SK-N-SH (cell line): Measurements from ENCODE around the gene GSE1. TPM values are rescaled to one million over a fixed set of nuclear protein-coding genes. Genes with fewer than 3 reads are reported as not detected.
A peak's percentile ranks its signal among the peaks of the same experiment; 100 is the strongest.

ENCODE experiments used
- CTCF ChIA-PET: fragments of 300-600, 350-600 bp; formaldehyde crosslinking; extraction: SDS; loops from one replicate; lab custom pipeline; 2021; lab: Yijun Ruan, JAX
- POLR2A ChIA-PET: fragments of 350-600 bp; sonication (Branson Sonifier 250); formaldehyde crosslinking; extraction: SDS; loops from one replicate; lab custom pipeline; 2020; ENCODE audit warnings: antibody characterized with exemption, inconsistent platforms; lab: Yijun Ruan, JAX
- DNase-seq: peaks from one replicate; pipeline ENCODE4 v3.0.0; 2012
- H2AFZ ChIP-seq: fragments of 200-600 bp; sonication (generic); 2 replicates; pipeline ENCODE4 v1.8.1; 2016; ENCODE audit warnings: antibody characterized with exemption, mild to moderate bottlenecking, low read depth
- H3F3A ChIP-seq: fragments of 200-600 bp; sonication (generic); replicated peaks from 2 replicates; pipeline ENCODE3; 2016; ENCODE audit warnings: antibody characterized with exemption, mild to moderate bottlenecking; ENCODE audit not compliant: insufficient read depth
- H3K27ac ChIP-seq, 2 experiments: fragments of 200-500 bp in 1 of 2; fragments of 200-600 bp in 1 of 2; sonication (Bioruptor generic) in 1 of 2; sonication (generic), shearing (Covaris generic) in 1 of 2; 2 replicates each; pipeline versions ENCODE4 v1.5.1 to v1.6.1; 2014 to 2016; ENCODE audit warnings: low read depth in 2 of 2, inconsistent platforms in 1 of 2, low read length in 1 of 2, mild to moderate bottlenecking in 1 of 2, mixed read lengths in 1 of 2
- H3K27me3 ChIP-seq: fragments of 200-600 bp; sonication (generic), shearing (Covaris generic); 2 replicates; pipeline ENCODE4 v1.6.1; 2016; ENCODE audit warnings: mixed run types; ENCODE audit not compliant: insufficient read depth
- H3K36me3 ChIP-seq, 2 experiments: fragments of 200-500 bp in 1 of 2; fragments of 200-600 bp in 1 of 2; sonication (Bioruptor generic) in 1 of 2; sonication (generic) in 1 of 2; replicated peaks in 1 of 2; 2 replicates each; pipeline versions ENCODE3 to v1.5.1; 2014 to 2016; ENCODE audit warnings: low read length in 1 of 2, mild to moderate bottlenecking in 1 of 2; ENCODE audit not compliant: insufficient read depth in 2 of 2, control insufficient read depth in 1 of 2
- H3K4me1 ChIP-seq, 2 experiments: fragments of 200-500 bp in 1 of 2; fragments of 200-600 bp in 1 of 2; sonication (Bioruptor generic) in 1 of 2; sonication (generic), shearing (Covaris generic) in 1 of 2; 2 replicates each; pipeline versions ENCODE4 v1.5.1 to v1.6.1; 2014 to 2016; ENCODE audit warnings: low read depth in 1 of 2, low read length in 1 of 2, mixed run types in 1 of 2; ENCODE audit not compliant: insufficient read depth in 2 of 2, control insufficient read depth in 1 of 2
- H3K4me2 ChIP-seq: fragments of 200-600 bp; sonication (generic), shearing (Covaris generic); 2 replicates; pipeline ENCODE4 v1.6.1; 2017; ENCODE audit warnings: mixed run types
- H3K4me3 ChIP-seq, 2 experiments: fragments of 200-500 bp in 1 of 2; fragments of 200-600 bp in 1 of 2; sonication (Bioruptor generic) in 1 of 2; sonication (generic), shearing (Covaris generic) in 1 of 2; 2 replicates each; pipeline versions ENCODE4 v1.5.1 to v1.8.1; 2014 to 2016; ENCODE audit warnings: low read depth in 2 of 2, inconsistent platforms in 1 of 2, low read length in 1 of 2, mild to moderate bottlenecking in 1 of 2, mixed read lengths in 1 of 2, moderate library complexity in 1 of 2
- H3K79me2 ChIP-seq: fragments of 200-600 bp; sonication (generic); 2 replicates; pipeline ENCODE4 v1.8.1; 2017; ENCODE audit warnings: mild to moderate bottlenecking; ENCODE audit not compliant: insufficient read depth
- H3K9ac ChIP-seq: fragments of 200-600 bp; sonication (generic); 2 replicates; pipeline ENCODE4 v1.6.1; 2017; ENCODE audit warnings: mixed run types
- H3K9me2 ChIP-seq: fragments of 200-600 bp; sonication (generic); 2 replicates; pipeline ENCODE4 v1.6.1; 2017; ENCODE audit warnings: mixed run types
- H3K9me3 ChIP-seq: fragments of 200-600 bp; sonication (generic); 2 replicates; pipeline ENCODE4 v1.6.1; 2017; ENCODE audit warnings: mixed run types, mild to moderate bottlenecking, moderate library complexity
- H4K20me1 ChIP-seq: fragments of 200-600 bp; sonication (generic); 2 replicates; pipeline ENCODE4 v1.6.1; 2017; ENCODE audit warnings: mild to moderate bottlenecking, mixed run types; ENCODE audit not compliant: insufficient read depth
- CHD2 ChIP-seq: fragments of 150-350 bp; IDR thresholded peaks from 2 replicates; pipeline ENCODE4 v1.6.1; 2018; ENCODE audit warnings: low read length; ENCODE audit not compliant: partially characterized antibody
- CTCF ChIP-seq: fragments of 200-600 bp; sonication (generic); IDR thresholded peaks from 2 replicates; pipeline ENCODE4 v1.6.1; 2017; ENCODE audit warnings: antibody characterized with exemption, mild to moderate bottlenecking, moderate library complexity
- EP300 ChIP-seq, 2 experiments: IDR thresholded peaks; 2 replicates each; pipeline versions ENCODE4 v1.4.0 to v1.6.1; 2012; ENCODE audit warnings: borderline replicate concordance in 1 of 2, low read depth in 1 of 2, low read length in 1 of 2
- FOSL2 ChIP-seq: IDR thresholded peaks from 2 replicates; pipeline ENCODE4 v1.4.0; 2012; ENCODE audit warnings: low read depth, mild to moderate bottlenecking, moderate library complexity, borderline replicate concordance
- FOXM1 ChIP-seq: IDR thresholded peaks from 2 replicates; pipeline ENCODE4 v1.4.0; 2012; ENCODE audit warnings: low read depth, mild to moderate bottlenecking
- JUND ChIP-seq: IDR thresholded peaks from 2 replicates; pipeline ENCODE4 v1.4.0; 2012
- MAX ChIP-seq: IDR thresholded peaks from 2 replicates; pipeline ENCODE4 v1.4.0; 2012; ENCODE audit warnings: low read depth
- MEF2A ChIP-seq: IDR thresholded peaks from 2 replicates; pipeline ENCODE4 v1.4.0; 2012; ENCODE audit warnings: low read depth, borderline replicate concordance
- MXI1 ChIP-seq: IDR thresholded peaks from 2 replicates; pipeline ENCODE4 v1.6.1; 2012; ENCODE audit warnings: mild to moderate bottlenecking, low read depth, low read length, improper control_type of control experiment
- NFIC ChIP-seq: IDR thresholded peaks from 2 replicates; pipeline ENCODE4 v1.4.0; 2012; ENCODE audit warnings: borderline replicate concordance
- NRF1 ChIP-seq: IDR thresholded peaks from 2 replicates; pipeline ENCODE4 v1.6.1; 2012; ENCODE audit warnings: low read depth, mild to moderate bottlenecking, low read length
- POLR2AphosphoS5 ChIP-seq: IDR thresholded peaks from 2 replicates; pipeline ENCODE4 v1.6.1; 2012; ENCODE audit warnings: low read depth, low read length
- RCOR1 ChIP-seq: fragments of 150-350 bp; IDR thresholded peaks from 2 replicates; pipeline ENCODE4 v1.6.1; 2017; ENCODE audit warnings: antibody characterized with exemption, low read length
- RXRA ChIP-seq: IDR thresholded peaks from 2 replicates; pipeline ENCODE4 v1.4.0; 2012; ENCODE audit warnings: low read depth, mild to moderate bottlenecking, borderline replicate concordance
- SMC3 ChIP-seq: IDR thresholded peaks from 2 replicates; pipeline ENCODE4 v1.6.1; 2012; ENCODE audit warnings: low read depth, low read length, improper control_type of control experiment
- TAF1 ChIP-seq: IDR thresholded peaks from 2 replicates; pipeline ENCODE4 v1.6.1; 2012; ENCODE audit warnings: low read depth, mild to moderate bottlenecking, low read length, moderate library complexity, borderline replicate concordance
- USF2 ChIP-seq: fragments of 150-350 bp; IDR thresholded peaks from 2 replicates; pipeline ENCODE4 v1.6.1; 2017; ENCODE audit warnings: antibody characterized with exemption, low read length, low read depth, borderline replicate concordance
- ZBTB33 ChIP-seq: IDR thresholded peaks from 2 replicates; pipeline ENCODE4 v1.4.0; 2012; ENCODE audit warnings: low read depth, borderline replicate concordance
- WGBS: methylation state at CpG from one replicate; pipeline ENCODE4 v1.1.6; 2017; ENCODE audit warnings: low lambda C conversion rate; 5-methylcytosine and 5-hydroxymethylcytosine counted together
- polyA plus RNA-seq, 3 experiments: library from polyadenylated mRNA; depleted of rRNA; stranded (reverse); fragments of >200 nt; gene quantifications; 2 replicates each; pipeline ENCODE4 v1.2.3, GENCODE V29; 2012

GSE1 gene
- polyA plus RNA-seq, 1 of the 3 experiments (the other 2 are of a cell fraction): 26.5 TPM

- peaks cover 14% of the 10 kb centered on the region for H3F3A ChIP-seq
- H3K9ac ChIP-seq: no peak overlapping the region
- ChIA-PET CTCF (interaction anchor here (0.8 to 7.9 kb wide), 6 partner anchors 18 to 229 kb away, joined by 3 to 91 read pairs (median 6); partner anchors contain the start of gene GINS2), POLR2A (no interaction called here)
- no peak overlapping the region for H3K27ac ChIP-seq
- no peaks in the 10 kb centered on the region for H3K9me3 ChIP-seq
- H3K27me3 ChIP-seq: no peaks in the 10 kb centered on the region
- H3K9me2 ChIP-seq: no peaks in the 10 kb centered on the region
- H2AFZ ChIP-seq: no peak overlapping the region
- no peak overlapping the region for H3K4me3 ChIP-seq
- TF ChIP-seq NFIC: no peak
- no peak for TF ChIP-seq FOXM1
- TF ChIP-seq MXI1: no peak
- no peak for TF ChIP-seq MAX
- TF ChIP-seq FOSL2: no peak
- TF ChIP-seq SMC3: no peak
- no peak for TF ChIP-seq TAF1
- TF ChIP-seq ZBTB33: no peak
- no peak for TF ChIP-seq CTCF
- peaks cover 7 to 75% of the 10 kb centered on the region in 2 experiments for H3K36me3 ChIP-seq
- H3K4me2 ChIP-seq: no peak overlapping the region
- WGBS: 97% methylated on average over 11 of the region's 21 CpGs
- peaks cover 5 to 40% of the 10 kb centered on the region in 2 experiments; a peak in 3 of 4 replicates for H3K4me1 ChIP-seq
- DNase-seq: no peak
- peaks cover 3% of the 10 kb centered on the region; the same call in 1 of the 2 replicates for H3K79me2 ChIP-seq
- peaks cover 31% of the 10 kb centered on the region for H4K20me1 ChIP-seq
Observed at GRCh38 chr16:85657267-85657650, 44.1 kb downstream of the GSE1 start.

- no peaks in the 10 kb centered on the region for H3K9me2 ChIP-seq
- POLR2A ChIA-PET: no interaction called here
- H3K27me3 ChIP-seq: no peaks in the 10 kb centered on the region
- no peak overlapping the region for H3K4me2 ChIP-seq
- H3K4me3 ChIP-seq: no peak overlapping the region
- DNase-seq: no peak
- peaks cover 5 to 40% of the 10 kb centered on the region in 2 experiments; a peak in 3 of 4 replicates for H3K4me1 ChIP-seq
- peaks cover 3% of the 10 kb centered on the region; the same call in 1 of the 2 replicates for H3K79me2 ChIP-seq
- 88% methylated on average over 3 of the region's 3 CpGs for WGBS
- peaks cover 7 to 83% of the 10 kb centered on the region in 2 experiments for H3K36me3 ChIP-seq
- no peaks in the 10 kb centered on the region for H3K9me3 ChIP-seq
- peaks cover 25% of the 10 kb centered on the region for H4K20me1 ChIP-seq
- H3K9ac ChIP-seq: no peak overlapping the region
- CTCF ChIA-PET: interaction anchor here (0.7 to 7.9 kb wide), 9 partner anchors 18 to 230 kb away, joined by 3 to 91 read pairs (median 8); partner anchors contain the start of gene GINS2
- peaks cover 7% of the 10 kb centered on the region for H3F3A ChIP-seq
- H2AFZ ChIP-seq: no peak overlapping the region
- H3K27ac ChIP-seq: peak overlapping the region in 1 of 2 experiments; percentile 40; a peak in 1 of 4 replicates
- TF ChIP-seq MAX (no peak), ZBTB33 (no peak), TAF1 (no peak), MEF2A (no peak), POLR2AphosphoS5 (no peak), JUND (no peak), CHD2 (no peak), RCOR1 (no peak), RXRA (no peak), NRF1 (no peak), USF2 (no peak), EP300 (IDR thresholded peaks at IDR 0.05; ENCODE audit: borderline replicate concordance in 1 of 2, low read depth in 1 of 2, low read length in 1 of 2) (no peak), NFIC (no peak)
Observed at GRCh38 chr16:85657996-85658395, 44.9 kb downstream of the GSE1 start.
